Peyer's patch (tissue), 4 donors: ENCODE results near the gene BDKRB2.

Experiments used
- CTCF ChIP-seq, 6 experiments: fragments of 450-650 bp in 4 of 6; fragments of 200-600 bp in 2 of 6; sonication (generic) in 1 of 6; IDR thresholded peaks; one replicate each; pipeline ENCODE4 v1.5.1; 2017 to 2019; ENCODE audit warnings: antibody characterized with exemption in 6 of 6, mild to moderate bottlenecking in 3 of 6, moderate library complexity in 1 of 6
- POLR2A ChIP-seq, 2 donors: fragments of 450-650 bp; IDR thresholded peaks; one replicate each; pipeline ENCODE4 v1.5.1; 2017; ENCODE audit warnings: antibody characterized with exemption in 2 of 2, mild to moderate bottlenecking in 2 of 2, moderate library complexity in 2 of 2

DNA sequence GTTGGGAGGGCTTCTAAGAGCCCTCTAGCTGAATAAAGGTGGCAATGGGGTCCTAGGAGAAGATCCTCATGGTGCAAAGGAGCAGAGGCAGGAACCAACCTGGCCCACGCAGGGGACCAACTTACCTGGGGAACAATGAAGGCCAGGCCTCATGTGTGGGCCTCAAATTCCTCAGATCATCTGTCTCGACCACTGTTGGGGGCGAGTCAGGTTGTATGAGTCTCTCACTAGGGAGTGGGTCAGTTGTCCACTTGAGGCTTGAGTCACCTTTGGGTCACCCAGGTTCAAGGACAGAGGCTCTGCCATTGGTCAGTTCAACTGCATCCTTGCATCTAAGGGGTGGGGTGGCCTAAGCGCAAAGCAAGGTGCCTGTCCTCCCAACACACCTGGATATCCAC, 43.7 kb upstream of the BDKRB2 start:
- TF ChIP-seq CTCF (IDR thresholded peaks at IDR 0.05) (no peak), POLR2A (IDR thresholded peaks at IDR 0.05) (no peak)
